Measurements from ENCODE around the gene CD74. TPM values are rescaled to one million over a fixed set of nuclear protein-coding genes. Genes with fewer than 3 reads are reported as not detected.

CD74 gene
- total RNA-seq, 4 donors from 2014 or later: 433 to 1,002 (median 776) TPM

DNA sequence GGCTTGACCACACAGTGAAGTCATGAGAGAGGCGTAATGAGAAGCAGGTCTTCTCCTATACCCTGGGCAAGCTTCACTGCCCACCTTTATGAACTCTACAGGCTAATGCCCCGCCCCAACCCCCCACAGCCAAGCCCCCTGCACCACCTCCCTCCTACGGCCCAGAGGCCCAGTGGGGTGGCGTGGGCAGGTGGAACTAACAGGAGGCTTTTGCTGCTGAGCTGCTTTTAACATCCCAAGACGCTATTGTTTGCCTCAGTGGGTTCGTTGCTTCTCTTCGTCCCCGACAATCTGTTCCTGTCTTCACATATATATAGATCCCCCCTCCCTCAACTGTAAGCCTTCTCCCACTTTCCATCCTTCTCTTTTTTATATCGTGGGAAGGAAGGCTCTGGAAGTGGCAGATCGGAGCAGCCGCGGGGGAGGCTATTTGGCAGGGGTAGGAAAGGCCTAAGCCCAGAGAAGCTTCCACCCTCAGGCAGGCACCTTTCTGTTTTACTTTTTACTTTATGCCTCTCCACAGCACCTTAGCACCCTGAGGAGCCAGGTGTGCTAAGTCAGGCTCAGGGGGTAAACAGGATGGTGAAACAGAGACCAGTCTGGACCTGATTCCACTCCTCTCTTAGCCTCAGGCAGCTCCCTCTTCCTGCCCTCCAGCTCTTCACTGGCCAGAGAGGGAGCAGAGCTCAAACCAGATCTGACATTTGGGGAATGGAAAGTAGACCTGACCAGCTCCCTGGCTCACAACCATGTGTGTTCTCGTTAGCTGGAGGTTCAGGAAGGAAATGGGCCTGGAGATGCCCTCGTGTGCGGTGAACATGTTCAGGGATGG, 26.5 kb downstream of the CD74 start:
- TF ChIP-seq EP300 (IDR thresholded peaks at IDR 0.05) (no peak), POLR2AphosphoS5 (IDR thresholded peaks at IDR 0.05) (no peak), POLR2A (IDR thresholded peaks at IDR 0.05) (no peak)
- TF ChIP-seq, protein P1, sequence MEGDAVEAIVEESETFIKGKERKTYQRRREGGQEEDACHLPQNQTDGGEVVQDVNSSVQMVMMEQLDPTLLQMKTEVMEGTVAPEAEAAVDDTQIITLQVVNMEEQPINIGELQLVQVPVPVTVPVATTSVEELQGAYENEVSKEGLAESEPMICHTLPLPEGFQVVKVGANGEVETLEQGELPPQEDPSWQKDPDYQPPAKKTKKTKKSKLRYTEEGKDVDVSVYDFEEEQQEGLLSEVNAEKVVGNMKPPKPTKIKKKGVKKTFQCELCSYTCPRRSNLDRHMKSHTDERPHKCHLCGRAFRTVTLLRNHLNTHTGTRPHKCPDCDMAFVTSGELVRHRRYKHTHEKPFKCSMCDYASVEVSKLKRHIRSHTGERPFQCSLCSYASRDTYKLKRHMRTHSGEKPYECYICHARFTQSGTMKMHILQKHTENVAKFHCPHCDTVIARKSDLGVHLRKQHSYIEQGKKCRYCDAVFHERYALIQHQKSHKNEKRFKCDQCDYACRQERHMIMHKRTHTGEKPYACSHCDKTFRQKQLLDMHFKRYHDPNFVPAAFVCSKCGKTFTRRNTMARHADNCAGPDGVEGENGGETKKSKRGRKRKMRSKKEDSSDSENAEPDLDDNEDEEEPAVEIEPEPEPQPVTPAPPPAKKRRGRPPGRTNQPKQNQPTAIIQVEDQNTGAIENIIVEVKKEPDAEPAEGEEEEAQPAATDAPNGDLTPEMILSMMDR (IDR thresholded peaks at IDR 0.05): no peak
- no peak overlapping the region for H3K27ac ChIP-seq
- no peak overlapping the region for H3K4me3 ChIP-seq
- WGBS: 79% methylated on average over 15 of the region's 15 CpGs
- H3K4me1 ChIP-seq: no peaks in the 10 kb centered on the region
- peaks cover 98% of the 10 kb centered on the region for H3K36me3 ChIP-seq
- H3K27me3 ChIP-seq: no peaks in the 10 kb centered on the region
- no peak for DNase-seq (ENCODE audit: low spot score in 2 of 2)
- H3K9me3 ChIP-seq: no peaks in the 10 kb centered on the region

DNA sequence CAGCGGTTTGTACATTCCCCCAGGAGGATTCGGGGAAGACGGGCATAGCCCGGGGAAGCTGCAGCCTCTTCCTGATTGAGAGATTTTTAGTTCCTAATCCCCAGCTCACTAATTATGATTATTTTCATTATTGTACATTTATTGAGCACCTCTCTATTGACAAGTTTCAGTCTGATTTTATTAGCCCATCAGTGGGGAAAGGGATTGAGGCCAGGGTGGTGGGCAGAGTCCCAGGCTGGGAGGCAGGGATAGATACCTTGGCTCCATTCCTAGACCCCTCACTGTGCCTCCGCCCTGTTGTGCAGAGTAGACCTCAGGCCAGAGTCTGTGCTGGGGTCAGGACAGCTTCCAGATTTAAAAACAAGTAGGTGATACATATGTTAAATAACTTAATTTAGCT, 28.0 kb downstream of the CD74 start:
- H3K4me3 ChIP-seq: no peak overlapping the region
- no peaks in the 10 kb centered on the region for H3K27me3 ChIP-seq
- H3K36me3 ChIP-seq: peaks cover 98% of the 10 kb centered on the region
- no peaks in the 10 kb centered on the region for H3K9me3 ChIP-seq
- no peaks in the 10 kb centered on the region for H3K4me1 ChIP-seq
- TF ChIP-seq, protein P1 (IDR thresholded peaks at IDR 0.05): no peak
- no peak for TF ChIP-seq POLR2A (IDR thresholded peaks at IDR 0.05)
- TF ChIP-seq EP300 (IDR thresholded peaks at IDR 0.05): no peak
- no peak for TF ChIP-seq POLR2AphosphoS5 (IDR thresholded peaks at IDR 0.05)
- DNase-seq (ENCODE audit: low spot score in 2 of 2): no peak
- H3K27ac ChIP-seq: no peak overlapping the region
- WGBS: 82% methylated on average over 5 of the region's 5 CpGs

DNA sequence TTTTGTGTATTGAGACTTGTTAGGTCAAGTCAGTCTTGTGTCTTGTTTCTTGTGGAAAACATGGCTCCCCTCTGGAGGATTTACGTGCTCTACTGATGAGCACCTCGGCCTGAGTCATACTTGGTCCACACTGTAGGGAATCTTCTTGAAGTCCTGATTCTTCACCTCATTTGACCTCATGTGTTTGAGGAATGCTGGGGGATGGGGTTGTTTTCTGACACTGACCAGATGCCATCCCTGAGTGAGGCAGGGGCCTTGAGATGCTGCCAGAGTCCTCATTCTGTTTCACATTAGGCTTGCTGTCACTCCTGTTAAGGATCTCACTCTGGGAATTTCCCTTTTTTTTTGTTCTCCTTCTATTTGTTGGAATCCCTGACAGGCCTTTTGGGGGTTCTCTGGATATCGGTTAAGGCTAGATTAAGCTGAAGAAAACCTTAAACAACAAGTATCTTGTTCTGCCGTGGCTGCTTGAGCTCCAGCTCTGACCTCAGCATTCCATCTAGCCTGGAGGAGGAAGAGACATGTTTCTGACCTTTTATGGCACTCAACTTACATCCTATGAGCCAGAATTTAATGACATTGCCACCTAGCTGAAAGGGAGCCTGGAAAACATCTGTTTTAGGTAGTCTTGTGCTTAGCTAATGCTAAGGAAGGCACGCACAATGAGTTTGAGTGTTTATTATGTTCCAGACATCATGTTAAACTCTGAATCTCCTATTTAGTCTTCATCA, 34.6 kb downstream of the CD74 start:
- Histone ChIP-seq H3K27me3 (no peaks in the 10 kb centered on the region), H3K36me3 (peaks cover 100% of the 10 kb centered on the region), H3K4me3 (no peak overlapping the region), H3K9me3 (no peaks in the 10 kb centered on the region), H3K4me1 (no peaks in the 10 kb centered on the region), H3K27ac (no peak overlapping the region)
- WGBS: 70% methylated on average over 5 of the region's 5 CpGs
- no peak for DNase-seq (ENCODE audit: low spot score in 2 of 2)
- TF ChIP-seq EP300 (IDR thresholded peaks at IDR 0.05) (no peak), POLR2AphosphoS5 (IDR thresholded peaks at IDR 0.05) (no peak)

DNA sequence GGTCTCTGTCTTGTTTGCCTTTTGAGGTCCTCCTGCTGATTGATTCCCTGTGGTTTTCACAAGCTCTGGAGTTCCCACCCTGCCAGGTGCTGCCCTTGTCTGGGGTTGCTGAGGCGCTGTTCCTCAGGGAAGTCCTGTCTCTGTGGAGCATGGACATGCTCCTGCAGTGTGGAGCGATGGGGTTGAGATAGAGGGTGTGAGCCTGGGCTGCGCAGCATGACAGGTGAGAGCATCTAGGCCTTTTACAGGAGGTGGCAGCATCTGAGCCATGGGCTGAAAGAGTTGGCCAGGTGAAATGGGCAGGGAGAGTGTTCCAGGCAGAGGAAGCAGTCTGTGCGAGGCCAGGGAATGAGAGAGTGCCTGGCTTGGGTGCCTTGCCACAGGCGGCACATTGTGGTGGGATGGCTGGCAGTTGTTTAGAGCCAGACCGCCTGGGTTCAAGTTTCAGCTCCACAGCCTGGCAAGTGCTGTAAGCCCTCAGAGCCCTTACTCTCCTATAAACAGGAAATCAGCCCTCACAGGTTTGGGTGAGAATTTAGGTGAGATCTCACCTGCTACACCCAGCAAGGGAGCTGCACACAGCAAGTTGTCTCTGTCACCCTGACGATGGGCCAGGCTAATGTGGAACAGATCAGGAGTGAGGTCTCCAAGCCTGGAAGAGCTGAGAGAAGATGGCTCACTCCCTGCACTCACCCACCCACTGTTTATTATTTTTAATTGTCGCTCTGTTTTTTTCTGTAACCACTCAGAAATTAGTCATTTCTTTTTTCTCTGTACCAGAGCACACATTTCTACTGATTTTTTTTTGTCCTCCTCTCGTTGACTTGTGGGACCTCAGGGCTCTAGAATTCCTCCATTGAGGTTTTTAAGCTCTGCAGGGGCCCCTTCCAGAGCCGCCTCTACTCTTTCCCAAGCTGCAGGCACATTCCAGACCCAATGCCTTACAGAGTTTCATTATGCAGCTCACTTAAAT, 35.6 kb downstream of the CD74 start:
- no peaks in the 10 kb centered on the region for H3K9me3 ChIP-seq
- no peak overlapping the region for H3K4me3 ChIP-seq
- TF ChIP-seq EP300 (IDR thresholded peaks at IDR 0.05) (no peak), POLR2AphosphoS5 (IDR thresholded peaks at IDR 0.05) (no peak), POLR2A (IDR thresholded peaks at IDR 0.05) (no peak)
- TF ChIP-seq, protein P1 (IDR thresholded peaks at IDR 0.05): no peak
- no peak overlapping the region for H3K27ac ChIP-seq
- peaks cover 100% of the 10 kb centered on the region for H3K36me3 ChIP-seq
- no peaks in the 10 kb centered on the region for H3K27me3 ChIP-seq
- 56% methylated on average over 9 of the region's 10 CpGs for WGBS
- no peaks in the 10 kb centered on the region for H3K4me1 ChIP-seq
- no peak for DNase-seq (ENCODE audit: low spot score in 2 of 2)

DNA sequence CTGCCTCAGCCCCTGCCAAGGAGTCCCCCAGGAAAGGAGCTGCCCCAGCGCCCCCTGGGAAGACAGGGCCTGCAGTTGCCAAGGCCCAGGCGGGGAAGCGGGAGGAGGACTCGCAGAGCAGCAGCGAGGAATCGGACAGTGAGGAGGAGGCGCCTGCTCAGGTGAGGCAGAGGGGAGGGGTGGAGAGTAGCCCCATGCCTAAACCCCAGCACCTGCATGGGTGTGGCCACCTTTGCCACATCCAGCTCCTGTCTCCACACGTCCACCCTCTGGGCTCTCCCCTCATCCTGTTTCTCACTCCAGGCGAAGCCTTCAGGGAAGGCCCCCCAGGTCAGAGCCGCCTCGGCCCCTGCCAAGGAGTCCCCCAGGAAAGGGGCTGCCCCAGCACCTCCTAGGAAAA, 38.1 kb downstream of the CD74 start:
- Histone ChIP-seq H3K4me1 (no peaks in the 10 kb centered on the region), H3K36me3 (peaks cover 98% of the 10 kb centered on the region), H3K4me3 (no peak overlapping the region), H3K27ac (no peak overlapping the region), H3K9me3 (no peaks in the 10 kb centered on the region), H3K27me3 (no peaks in the 10 kb centered on the region)
- no peak for DNase-seq (ENCODE audit: low spot score in 2 of 2)
- WGBS: 69% methylated on average over 9 of the region's 11 CpGs
- TF ChIP-seq POLR2A (IDR thresholded peaks at IDR 0.05) (no peak), EP300 (IDR thresholded peaks at IDR 0.05) (no peak), POLR2AphosphoS5 (IDR thresholded peaks at IDR 0.05) (no peak)
- TF ChIP-seq, protein P1 (IDR thresholded peaks at IDR 0.05): no peak
